GM12865 (cell line): ENCODE results near the gene ELOVL2.

Experiments
- DNase-seq: peaks from one replicate; pipeline ENCODE4 v3.0.0; 2010; ENCODE audit warnings: low read depth
- H3K4me3 ChIP-seq: 2 replicates; pipeline ENCODE4 v1.5.1; 2011; ENCODE audit warnings: mild to moderate bottlenecking, low read depth, low read length, control low read depth
- TF ChIP-seq, protein P1 (sequence below): IDR thresholded peaks from 2 replicates; pipeline ENCODE4 v1.5.1; 2011; ENCODE audit warnings: low read length, control low read depth, low read depth, inconsistent platforms; ENCODE audit not compliant: insufficient read depth; ENCODE audit errors: missing control alignments

Gene ELOVL2

DNA sequence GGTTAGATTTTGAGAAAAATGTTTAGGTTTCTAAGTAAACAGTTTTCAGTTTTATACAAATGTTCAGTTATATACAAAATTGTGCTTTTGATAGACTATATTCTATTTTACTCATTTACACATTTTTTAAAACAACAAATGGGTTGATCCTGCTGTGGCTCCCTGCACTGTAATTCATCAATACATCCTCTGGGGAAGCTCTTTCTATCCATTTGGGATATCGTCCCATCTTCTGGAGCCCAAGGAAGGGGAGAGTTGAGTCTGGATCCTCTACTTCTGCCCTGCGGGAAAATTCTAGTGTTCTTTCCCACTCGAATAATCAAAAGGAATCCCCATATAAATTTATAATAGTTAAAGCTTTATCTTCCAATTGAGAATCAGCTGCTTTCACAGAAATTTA lies 82.3 kb downstream of the ELOVL2 start:
- DNase-seq: no peak
- H3K4me3 ChIP-seq: no peak overlapping the region
- TF ChIP-seq, protein P1, sequence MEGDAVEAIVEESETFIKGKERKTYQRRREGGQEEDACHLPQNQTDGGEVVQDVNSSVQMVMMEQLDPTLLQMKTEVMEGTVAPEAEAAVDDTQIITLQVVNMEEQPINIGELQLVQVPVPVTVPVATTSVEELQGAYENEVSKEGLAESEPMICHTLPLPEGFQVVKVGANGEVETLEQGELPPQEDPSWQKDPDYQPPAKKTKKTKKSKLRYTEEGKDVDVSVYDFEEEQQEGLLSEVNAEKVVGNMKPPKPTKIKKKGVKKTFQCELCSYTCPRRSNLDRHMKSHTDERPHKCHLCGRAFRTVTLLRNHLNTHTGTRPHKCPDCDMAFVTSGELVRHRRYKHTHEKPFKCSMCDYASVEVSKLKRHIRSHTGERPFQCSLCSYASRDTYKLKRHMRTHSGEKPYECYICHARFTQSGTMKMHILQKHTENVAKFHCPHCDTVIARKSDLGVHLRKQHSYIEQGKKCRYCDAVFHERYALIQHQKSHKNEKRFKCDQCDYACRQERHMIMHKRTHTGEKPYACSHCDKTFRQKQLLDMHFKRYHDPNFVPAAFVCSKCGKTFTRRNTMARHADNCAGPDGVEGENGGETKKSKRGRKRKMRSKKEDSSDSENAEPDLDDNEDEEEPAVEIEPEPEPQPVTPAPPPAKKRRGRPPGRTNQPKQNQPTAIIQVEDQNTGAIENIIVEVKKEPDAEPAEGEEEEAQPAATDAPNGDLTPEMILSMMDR: no peak

DNA sequence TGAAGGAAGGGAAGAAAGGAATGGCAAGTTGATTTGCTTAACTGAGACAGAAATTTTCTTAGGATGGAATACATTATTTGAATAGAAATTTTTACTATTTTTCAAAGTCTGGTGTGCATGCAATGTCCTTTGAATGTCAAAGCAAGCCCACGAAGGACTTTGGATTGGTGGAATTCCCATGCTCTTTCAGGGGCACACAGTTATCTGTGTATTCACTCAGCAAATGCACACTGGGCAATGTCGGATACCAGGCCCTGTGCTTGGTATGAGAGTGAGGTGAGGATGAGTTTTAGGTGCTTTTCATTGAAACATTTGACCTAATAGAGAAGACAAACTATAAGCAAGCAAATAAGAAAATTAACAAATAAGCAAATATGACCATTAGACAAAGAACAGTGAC lies 83.9 kb downstream of the ELOVL2 start:
- TF ChIP-seq, protein P1: no peak
- DNase-seq: no peak
- H3K4me3 ChIP-seq: no peak overlapping the region

DNA sequence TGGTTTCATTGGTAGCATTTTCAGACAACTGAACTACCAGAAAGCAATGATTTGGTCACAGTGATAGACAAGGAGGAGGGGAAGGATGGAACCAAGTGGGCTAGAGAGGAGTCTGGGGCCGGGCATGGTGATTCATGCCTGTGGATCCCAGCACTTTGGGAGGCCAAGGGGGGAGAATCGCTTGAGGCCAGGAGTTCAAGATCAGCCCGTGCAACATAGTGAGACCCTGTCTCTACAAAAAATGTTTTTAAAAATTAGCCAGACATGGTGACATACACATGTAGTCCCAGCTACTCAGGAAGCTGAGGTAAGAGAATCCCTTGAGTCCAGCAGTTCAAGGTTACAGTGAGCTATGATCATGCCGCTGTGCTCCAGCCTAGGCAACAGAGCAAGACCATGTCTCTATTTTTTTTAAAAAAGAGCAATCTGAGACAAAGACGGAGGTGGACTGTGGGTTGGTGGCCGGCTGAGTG lies 86.7 kb downstream of the ELOVL2 start:
- DNase-seq: no peak
- TF ChIP-seq, protein P1: no peak
- H3K4me3 ChIP-seq: no peak overlapping the region

DNA sequence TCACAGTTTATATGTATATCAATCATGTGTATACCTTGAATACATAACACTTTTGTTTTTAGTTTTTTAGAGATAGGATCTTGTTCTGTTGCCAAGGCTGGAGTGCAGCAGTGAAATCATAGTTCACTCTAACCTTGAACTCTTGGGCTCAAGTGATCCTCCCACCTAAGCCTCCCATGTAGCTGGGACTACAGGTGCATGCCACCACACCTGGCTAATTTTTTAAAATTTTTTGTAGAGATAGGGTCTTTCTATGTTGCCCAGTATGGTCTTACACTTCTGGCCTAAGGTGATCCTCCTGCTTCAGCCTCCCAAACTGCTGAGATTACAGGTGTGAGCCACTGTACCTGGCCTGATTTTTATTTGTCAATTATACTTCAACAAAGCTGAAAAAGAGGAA lies 87.3 kb downstream of the ELOVL2 start:
- TF ChIP-seq, protein P1: no peak
- no peak overlapping the region for H3K4me3 ChIP-seq
- DNase-seq: no peak

DNA sequence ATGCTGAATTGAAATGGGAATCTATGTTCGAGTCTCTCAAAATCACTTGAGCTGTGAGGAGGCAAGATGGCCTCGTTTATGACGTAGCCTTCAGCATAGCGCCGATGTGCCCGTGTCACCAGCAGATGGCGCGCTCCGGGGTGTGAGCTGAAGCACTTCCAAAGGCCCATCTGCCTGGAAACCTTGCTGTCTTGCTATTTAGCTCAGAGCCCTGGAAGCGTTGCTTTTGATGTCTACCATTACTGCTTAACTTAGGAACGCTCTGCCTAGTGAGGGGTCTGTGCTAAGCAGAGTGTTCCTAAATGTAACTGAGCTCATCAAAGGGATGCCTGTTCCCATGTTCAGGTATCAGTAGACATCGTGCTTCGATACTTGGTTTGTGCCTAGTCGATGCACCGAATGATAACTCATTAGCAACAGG lies 89.5 kb downstream of the ELOVL2 start:
- TF ChIP-seq, protein P1: peak; percentile 91
- peak; percentile 87 for DNase-seq
- H3K4me3 ChIP-seq: no peak overlapping the region

DNA sequence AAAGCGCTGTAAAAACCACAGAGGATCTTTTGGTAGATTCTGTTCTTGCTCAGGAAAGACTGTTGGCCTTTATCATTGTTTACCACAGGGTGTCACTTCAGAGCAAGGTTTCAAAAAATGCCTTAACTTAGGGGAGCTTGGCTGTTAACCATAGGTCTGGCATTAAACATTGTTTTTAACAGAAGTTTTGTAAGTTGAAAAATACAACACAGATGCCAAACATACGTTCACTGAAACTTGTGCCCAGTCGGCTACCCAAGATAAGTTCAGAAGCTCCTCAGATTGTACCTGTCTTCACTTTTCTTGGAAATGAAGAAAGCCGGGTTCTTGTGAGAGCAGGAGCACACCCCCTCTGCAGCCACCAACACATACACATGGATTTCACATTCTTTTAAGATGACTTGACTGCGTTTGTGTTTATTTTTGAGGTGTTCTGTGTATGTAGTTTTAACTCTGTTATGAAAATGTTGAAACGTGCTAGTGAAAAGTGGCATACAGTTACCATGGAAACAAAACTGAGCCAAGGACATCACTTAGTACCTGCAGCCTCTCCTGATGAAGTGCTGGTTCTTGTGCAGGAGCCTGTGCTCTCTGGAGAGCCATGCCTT lies 92.3 kb downstream of the ELOVL2 start:
- TF ChIP-seq, protein P1: peak; percentile 43
- peak; percentile 43 for DNase-seq
- H3K4me3 ChIP-seq: no peak overlapping the region
